WERI-Rb-1 (cell line): Measurements from ENCODE around the gene NUP93.
"Not testable (repeated sequence)": the region's sequence is repeated elsewhere in the genome, so short reads cannot be mapped to it uniquely, and the experiment has no call there.

Experiments
- DNase-seq: peaks from one replicate; pipeline ENCODE4 v3.0.0-alpha.2; 2020
- H3K27ac ChIP-seq: fragments of 250-450 bp; sonication (Bioruptor Pico); 2 replicates; pipeline ENCODE4 v1.5.1; 2020; ENCODE audit warnings: mild to moderate bottlenecking, moderate library complexity
- H3K27me3 ChIP-seq: fragments of 250-450 bp; sonication (Bioruptor Pico); 2 replicates; pipeline ENCODE4 v1.5.1; 2021; ENCODE audit warnings: mild to moderate bottlenecking, low read depth, moderate library complexity; ENCODE audit not compliant: insufficient read depth, severe bottlenecking
- H3K36me3 ChIP-seq: fragments of 250-450 bp; sonication (Bioruptor Pico); 2 replicates; pipeline ENCODE4 v1.5.1; 2020; ENCODE audit warnings: mild to moderate bottlenecking, moderate library complexity
- H3K4me3 ChIP-seq: 2 replicates; pipeline ENCODE4 v1.5.1; 2011; ENCODE audit warnings: low read depth, mild to moderate bottlenecking, control low read depth, low read length
- H3K9me3 ChIP-seq: fragments of 250-450 bp; sonication (Bioruptor Pico); 2 replicates; pipeline ENCODE4 v1.5.1; 2021; ENCODE audit warnings: mild to moderate bottlenecking, moderate library complexity; ENCODE audit not compliant: severe bottlenecking
- TF ChIP-seq, protein P1 (sequence below): IDR thresholded peaks from 2 replicates; pipeline ENCODE4 v1.5.1; 2011; ENCODE audit warnings: low read depth, mild to moderate bottlenecking, control low read depth, inconsistent platforms, low read length

NUP93 gene

DNA sequence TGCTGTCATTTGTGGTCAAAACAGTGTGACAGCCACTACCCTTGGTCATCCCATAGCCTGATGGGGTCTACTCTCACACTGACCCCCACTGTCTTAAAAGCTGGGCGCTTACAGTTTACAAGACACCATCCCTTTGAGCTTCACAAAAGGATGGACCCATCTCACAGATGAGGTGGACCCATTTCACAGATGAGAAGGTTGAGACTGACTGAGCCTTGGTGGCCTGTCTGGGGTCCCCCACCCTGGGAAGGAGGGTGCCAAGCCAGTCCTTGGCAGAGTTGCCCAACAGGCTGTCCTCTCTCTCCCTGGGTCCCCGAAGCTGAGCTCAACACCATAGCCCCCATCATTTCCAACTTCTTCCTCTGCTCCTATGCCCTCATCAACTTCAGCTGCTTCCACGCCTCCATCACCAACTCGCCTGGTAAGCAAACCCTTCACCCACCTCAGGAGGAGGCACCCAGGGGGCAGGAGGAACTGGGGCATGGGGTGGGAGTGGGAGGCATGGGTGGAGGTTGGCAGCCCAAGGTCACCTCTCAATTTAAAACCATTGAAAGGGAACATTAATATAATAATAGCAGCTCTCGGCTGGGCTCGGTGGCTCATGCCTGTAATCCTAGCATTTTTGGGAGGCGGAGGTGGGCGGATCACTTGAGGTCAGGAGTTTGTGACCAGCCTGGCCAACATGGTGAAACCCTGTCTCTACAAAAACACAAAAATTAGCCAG, 152.3 kb downstream of the NUP93 start:
- Histone ChIP-seq H3K4me3 (no peak overlapping the region), H3K36me3 (no peaks in the 10 kb centered on the region), H3K27ac (no peak overlapping the region), H3K9me3 (no peaks in the 10 kb centered on the region), H3K27me3 (no peaks in the 10 kb centered on the region)
- TF ChIP-seq, protein P1, sequence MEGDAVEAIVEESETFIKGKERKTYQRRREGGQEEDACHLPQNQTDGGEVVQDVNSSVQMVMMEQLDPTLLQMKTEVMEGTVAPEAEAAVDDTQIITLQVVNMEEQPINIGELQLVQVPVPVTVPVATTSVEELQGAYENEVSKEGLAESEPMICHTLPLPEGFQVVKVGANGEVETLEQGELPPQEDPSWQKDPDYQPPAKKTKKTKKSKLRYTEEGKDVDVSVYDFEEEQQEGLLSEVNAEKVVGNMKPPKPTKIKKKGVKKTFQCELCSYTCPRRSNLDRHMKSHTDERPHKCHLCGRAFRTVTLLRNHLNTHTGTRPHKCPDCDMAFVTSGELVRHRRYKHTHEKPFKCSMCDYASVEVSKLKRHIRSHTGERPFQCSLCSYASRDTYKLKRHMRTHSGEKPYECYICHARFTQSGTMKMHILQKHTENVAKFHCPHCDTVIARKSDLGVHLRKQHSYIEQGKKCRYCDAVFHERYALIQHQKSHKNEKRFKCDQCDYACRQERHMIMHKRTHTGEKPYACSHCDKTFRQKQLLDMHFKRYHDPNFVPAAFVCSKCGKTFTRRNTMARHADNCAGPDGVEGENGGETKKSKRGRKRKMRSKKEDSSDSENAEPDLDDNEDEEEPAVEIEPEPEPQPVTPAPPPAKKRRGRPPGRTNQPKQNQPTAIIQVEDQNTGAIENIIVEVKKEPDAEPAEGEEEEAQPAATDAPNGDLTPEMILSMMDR, result no peak
- DNase-seq, result no peak

DNA sequence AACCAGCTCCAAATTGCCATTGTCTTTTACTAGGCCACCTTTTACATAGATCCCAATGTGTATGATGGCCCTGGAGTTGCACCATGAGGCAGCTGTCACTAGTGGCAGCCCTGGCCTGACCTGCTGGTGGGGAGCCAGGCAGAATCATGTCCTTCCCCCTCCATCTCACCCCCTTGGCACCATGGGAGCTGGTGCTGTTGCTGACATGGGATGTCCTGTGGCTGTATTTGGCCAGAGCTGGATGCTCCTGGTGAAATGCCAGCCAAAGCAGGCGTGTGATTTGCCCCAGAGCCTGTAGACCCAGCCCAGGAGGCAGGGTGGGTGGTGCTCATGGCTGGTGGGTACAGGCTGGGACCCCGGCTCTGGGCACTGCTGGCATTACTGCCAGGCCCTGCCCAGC, 153.7 kb downstream of the NUP93 start:
- DNase-seq, result no peak
- TF ChIP-seq, protein P1, result no peak

DNA sequence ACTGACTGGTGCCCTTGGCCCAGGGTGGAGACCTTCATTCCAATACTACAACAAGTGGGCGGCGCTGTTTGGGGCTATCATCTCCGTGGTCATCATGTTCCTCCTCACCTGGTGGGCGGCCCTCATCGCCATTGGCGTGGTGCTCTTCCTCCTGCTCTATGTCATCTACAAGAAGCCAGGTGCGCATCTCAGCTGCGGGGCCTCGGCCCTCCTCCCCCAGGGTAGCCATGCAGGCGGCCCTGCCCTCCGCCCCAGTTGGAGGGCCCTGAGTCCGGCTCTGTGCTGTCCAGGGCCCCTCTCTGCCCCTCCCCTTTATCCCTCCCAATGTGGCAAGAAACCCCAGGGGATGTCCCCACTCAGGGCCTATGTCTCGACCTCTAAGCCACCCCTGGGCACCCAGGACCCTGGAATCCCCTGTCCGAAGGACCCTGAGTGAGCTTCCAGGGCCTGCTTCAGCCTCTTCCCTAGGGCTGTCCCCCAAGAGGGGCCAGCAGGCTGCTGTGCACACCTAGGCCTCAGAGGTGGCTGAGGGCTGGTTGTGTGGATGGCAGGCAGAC, 154.2 kb downstream of the NUP93 start:
- TF ChIP-seq, protein P1, result no peak
- Histone ChIP-seq H3K27me3 (no peaks in the 10 kb centered on the region), H3K36me3 (no peaks in the 10 kb centered on the region), H3K9me3 (no peaks in the 10 kb centered on the region), H3K27ac (no peak overlapping the region), H3K4me3 (no peak overlapping the region)
- no peak for DNase-seq

More for the DNA sequence above, 153.7 kb downstream of the NUP93 start:
- Histone ChIP-seq H3K4me3 (no peak overlapping the region), H3K36me3 (no peaks in the 10 kb centered on the region), H3K27me3 (no peaks in the 10 kb centered on the region), H3K27ac (no peak overlapping the region), H3K9me3 (no peaks in the 10 kb centered on the region)

DNA sequence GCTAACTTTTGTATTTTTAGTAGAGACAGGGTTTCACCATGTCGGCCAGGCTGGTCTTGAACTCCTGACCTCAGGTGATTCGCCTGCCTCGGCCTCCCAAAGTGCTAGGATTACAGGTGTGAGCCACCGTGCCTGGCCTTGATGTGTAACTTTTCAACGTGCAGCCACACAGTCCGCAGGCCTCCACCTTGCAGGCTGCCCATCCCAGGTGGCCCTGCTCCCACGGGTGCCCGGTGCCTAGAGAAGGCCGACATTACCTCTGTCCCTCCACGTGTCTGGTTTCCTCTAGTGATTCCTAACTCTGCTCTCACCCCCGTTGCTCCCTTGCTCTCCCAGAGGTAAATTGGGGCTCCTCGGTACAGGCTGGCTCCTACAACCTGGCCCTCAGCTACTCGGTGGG, 155.0 kb downstream of the NUP93 start:
- not testable (repeated sequence) for DNase-seq, H3K27me3 ChIP-seq, H3K4me3 ChIP-seq, H3K36me3 ChIP-seq, H3K27ac ChIP-seq, H3K9me3 ChIP-seq

DNA sequence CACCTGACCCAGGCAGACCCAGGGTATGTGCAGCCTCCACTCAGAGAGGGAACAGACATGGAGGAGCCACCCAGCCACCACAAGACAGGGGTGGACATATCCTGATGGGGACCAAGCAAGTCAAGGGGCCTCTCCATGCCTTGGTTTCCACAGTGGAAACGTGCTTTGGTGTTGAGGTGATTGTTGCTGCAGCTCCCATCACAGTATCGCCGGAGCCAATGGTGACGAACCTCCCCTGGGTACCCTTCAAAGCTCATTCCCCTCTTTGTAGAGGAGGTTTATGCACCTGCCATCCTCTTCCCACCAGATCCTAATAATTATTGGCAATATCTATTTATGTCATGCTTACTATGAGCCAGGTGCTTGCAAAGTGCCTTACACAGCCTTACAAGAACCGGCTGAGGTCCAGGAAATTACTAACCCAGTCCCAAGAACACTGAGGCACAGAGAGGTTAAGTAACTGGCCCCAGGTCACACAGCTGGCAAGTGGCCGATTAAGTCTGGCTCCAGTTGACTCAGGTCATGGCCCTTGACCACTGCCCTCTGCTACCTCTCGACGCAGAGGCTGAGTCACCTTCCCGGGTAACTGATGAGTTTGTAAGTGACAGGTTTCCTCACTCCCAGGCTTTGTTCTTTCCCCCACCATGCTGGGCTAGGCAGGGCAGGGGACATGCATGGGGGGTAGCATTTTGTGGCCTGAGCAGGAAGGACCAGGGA, 155.7 kb downstream of the NUP93 start:
- no peak for DNase-seq
- TF ChIP-seq, protein P1, result no peak
- no peak overlapping the region for H3K4me3 ChIP-seq
- no peaks in the 10 kb centered on the region for H3K27me3 ChIP-seq
- H3K27ac ChIP-seq, result no peak overlapping the region
- H3K9me3 ChIP-seq, result no peaks in the 10 kb centered on the region
- H3K36me3 ChIP-seq, result no peaks in the 10 kb centered on the region

DNA sequence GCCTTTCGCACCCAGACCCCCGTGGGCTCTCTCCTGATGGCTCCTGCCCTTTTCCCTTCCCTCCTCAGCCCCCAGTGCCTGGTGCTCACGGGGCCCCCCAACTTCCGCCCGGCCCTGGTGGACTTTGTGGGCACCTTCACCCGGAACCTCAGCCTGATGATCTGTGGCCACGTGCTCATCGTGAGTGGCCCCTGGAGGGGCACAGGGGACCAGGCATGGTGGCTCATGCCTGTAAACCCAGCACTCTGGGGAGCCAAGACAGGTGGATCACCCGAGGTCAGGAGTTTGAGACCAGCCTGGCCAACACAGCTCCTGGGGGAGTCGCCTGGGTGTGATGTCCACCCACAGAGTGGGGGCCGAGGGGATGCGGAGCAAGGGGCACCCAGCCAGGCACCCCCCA, 156.4 kb downstream of the NUP93 start:
- TF ChIP-seq, protein P1, result no peak
- DNase-seq, result no peak
- H3K27ac ChIP-seq, result no peak overlapping the region
- H3K9me3 ChIP-seq, result no peaks in the 10 kb centered on the region
- H3K36me3 ChIP-seq, result no peaks in the 10 kb centered on the region
- H3K27me3 ChIP-seq, result no peaks in the 10 kb centered on the region
- H3K4me3 ChIP-seq, result no peak overlapping the region
